ENCODE data around the gene SPPL2B.

The SPPL2B gene

DNA sequence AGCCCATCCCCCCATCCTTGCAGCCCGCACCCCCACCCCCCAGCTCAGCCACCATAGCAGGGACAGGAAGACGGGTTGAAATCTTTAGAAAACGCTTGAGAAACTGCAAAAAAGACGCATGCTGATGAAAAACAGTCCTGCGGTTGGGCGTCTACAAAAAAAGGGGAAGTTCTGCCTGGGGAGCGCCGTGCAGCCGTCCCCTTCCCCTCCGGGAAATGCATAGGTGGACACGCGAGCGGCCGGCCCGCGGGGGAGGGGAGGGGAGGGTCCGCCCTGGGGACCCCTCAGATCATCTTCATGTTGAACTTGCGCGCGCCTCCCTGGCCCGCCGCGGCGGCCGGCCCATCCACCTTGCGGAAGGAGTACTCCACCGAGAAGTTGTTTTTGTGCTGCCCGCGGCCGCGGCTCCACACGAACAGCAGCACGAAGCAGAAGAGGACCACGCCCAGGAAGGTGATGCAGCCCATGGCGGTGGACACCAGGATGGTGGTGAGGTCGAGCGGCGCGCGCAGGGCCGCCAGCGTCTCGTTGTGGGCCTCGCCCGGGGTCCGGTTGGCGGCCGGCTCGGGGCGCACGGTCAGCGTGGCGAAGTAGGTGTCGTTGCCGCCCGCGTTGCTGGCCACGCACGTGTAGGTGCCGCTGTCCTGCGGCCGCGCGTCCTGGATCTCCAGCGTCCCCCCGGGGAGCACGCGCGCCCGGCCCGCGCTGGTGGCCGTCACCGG lies 38.6 kb upstream of the SPPL2B start:
- H3K27me3 Mint-ChIP-seq (ENCODE audit: low read depth) = no peaks in the 10 kb centered on the region
- H3K4me1 Mint-ChIP-seq (ENCODE audit: low read depth) = peaks cover 17% of the 10 kb centered on the region
- H3K9me3 Mint-ChIP-seq = no peaks in the 10 kb centered on the region
- H3K36me3 Mint-ChIP-seq (ENCODE audit: low read depth) = peaks cover 24% of the 10 kb centered on the region
- DNase-seq (ENCODE audit: low spot score) = peak; percentile 61
- H3K27ac Mint-ChIP-seq = peak overlapping the region; percentile 98
- peak overlapping the region; percentile 89 for H3K4me3 Mint-ChIP-seq

DNA sequence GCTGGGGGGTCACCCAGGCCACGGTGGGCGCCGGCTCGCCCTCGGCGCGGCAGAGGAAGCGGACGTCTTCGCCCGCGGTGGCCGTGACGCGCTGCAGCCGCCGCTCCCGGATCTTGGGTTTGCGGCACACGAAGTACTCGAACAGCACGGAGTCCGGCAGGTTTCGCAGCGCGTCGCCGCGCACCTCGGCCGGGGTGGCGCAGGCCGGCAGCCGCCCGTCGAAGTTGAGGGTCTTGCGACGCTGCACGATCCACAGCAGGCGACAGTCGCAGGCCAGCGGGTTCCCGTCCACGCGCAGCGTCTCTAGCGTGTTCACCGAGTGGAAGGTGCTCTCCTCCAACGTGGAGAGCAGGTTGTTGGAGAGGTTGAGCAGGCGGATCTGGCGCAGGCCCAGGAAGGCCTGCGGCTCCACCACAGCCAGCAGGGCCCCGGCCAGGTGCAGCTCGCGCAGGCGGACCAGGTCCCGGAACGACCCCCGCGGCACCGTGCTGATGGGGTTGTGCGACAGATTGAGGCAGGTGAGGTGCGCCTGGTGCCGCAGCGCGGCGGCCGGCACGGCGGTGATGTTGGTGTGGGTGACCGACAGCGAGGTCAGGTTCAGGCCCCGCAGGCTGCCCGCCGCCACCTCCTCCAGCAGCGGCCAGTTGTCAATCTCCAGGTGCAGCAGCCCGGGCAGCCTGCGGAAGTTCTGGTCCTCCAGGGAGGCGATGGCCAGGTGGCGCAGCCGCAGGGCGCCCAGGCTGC lies 37.9 kb upstream of the SPPL2B start:
- DNase-seq (ENCODE audit: low spot score) = no peak

DNA sequence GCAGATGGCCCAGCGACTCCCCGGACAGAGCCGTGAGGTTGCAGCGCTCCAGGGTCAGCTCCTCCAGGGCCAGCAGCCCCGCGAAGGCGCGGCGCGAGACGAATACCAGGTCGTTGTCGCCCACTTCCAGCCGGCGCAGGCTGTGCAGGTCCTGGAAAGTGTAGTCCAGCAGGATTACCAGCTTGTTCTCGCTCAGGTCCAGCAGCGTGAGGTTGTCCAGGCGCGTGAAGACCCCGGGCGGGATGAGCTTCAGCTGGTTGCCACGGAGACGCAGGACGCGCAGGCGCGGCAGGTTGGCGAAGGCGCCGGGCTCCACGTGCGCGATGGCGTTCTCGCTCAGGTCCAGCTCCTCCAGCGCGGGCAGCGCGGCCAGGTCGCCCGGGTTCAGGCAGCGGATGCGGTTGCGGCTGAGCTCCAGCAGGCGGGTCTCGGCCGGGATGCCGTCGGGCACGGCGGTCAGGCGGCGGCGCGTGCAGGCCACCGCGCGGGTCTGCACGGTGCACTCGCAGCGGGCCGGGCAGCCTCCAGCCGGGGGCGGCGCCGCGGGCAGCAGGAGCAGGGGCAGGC lies 37.2 kb upstream of the SPPL2B start:
- Mint-ChIP-seq H3K27me3 (ENCODE audit: low read depth) (no peaks in the 10 kb centered on the region), H3K27ac (no peak overlapping the region), H3K36me3 (ENCODE audit: low read depth) (peaks cover 26% of the 10 kb centered on the region), H3K9me3 (no peaks in the 10 kb centered on the region), H3K4me3 (peak overlapping the region; percentile 79), H3K4me1 (ENCODE audit: low read depth) (peaks cover 17% of the 10 kb centered on the region)
- DNase-seq (ENCODE audit: low spot score) = no peak

More for the DNA sequence above, 37.9 kb upstream of the SPPL2B start:
- peaks cover 26% of the 10 kb centered on the region for H3K36me3 Mint-ChIP-seq (ENCODE audit: low read depth)
- peaks cover 17% of the 10 kb centered on the region for H3K4me1 Mint-ChIP-seq (ENCODE audit: low read depth)
- H3K27me3 Mint-ChIP-seq (ENCODE audit: low read depth) = no peaks in the 10 kb centered on the region
- peak overlapping the region; percentile 79 for H3K4me3 Mint-ChIP-seq
- no peaks in the 10 kb centered on the region for H3K9me3 Mint-ChIP-seq
- peak overlapping the region; percentile 77 for H3K27ac Mint-ChIP-seq

DNA sequence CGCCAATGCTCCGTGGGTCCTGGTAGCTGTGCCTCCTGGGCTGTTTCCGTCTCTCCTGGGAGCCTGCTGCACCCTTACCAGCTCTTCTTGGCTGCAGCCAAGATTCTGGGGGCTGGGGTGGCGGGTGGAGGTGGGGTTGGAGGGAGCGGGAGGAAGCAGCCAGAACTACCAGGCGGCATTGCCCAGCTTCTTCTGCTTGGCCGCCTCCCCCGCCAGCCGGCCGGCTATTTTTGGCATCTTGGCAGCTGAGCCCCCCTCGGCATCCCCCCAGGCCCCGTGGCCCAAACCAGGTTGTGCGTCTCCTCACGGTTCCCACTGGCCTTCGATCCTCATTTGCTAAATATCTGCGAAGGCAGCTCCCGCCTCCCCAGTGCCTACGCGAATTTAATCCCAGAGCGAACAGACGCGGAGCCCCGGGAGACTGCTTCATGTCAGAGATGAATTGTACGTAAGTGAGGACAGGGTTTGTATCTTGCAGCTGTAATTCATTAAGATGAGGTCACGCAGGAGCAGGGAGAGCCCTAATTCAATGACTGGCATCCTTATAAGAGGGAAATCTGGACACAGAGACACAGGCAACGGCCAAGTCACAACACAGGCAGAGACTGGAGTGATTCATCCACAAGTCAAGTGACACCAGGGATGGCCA lies 33.7 kb upstream of the SPPL2B start:
- no peaks in the 10 kb centered on the region for H3K9me3 Mint-ChIP-seq
- H3K27me3 Mint-ChIP-seq (ENCODE audit: low read depth) = no peaks in the 10 kb centered on the region
- H3K27ac Mint-ChIP-seq = no peak overlapping the region
- peaks cover 23% of the 10 kb centered on the region for H3K36me3 Mint-ChIP-seq (ENCODE audit: low read depth)
- H3K4me1 Mint-ChIP-seq (ENCODE audit: low read depth) = peaks cover 2% of the 10 kb centered on the region
- no peak for DNase-seq (ENCODE audit: low spot score)
- H3K4me3 Mint-ChIP-seq = no peak overlapping the region

DNA sequence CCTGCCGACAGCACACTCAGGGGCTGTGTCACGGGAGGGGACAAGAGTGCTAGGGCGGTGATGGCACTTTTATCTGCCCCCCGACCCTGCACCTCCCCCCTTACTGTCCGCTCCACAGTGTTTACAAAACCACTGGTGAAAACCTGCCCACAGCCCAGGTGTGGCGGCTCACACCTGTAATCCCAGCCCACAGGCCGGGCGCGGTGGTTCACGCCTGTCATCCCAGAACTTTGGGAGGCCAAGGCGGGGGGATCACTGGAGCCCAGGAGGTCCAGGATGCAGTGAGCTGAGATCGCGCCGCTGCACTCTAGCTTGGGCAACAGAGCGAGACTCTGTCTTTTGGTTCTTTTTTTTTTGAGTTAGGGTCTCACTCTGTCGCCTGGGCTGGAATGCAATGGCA lies 32.3 kb upstream of the SPPL2B start:
- Mint-ChIP-seq H3K27ac (no peak overlapping the region), H3K4me1 (ENCODE audit: low read depth) (peaks cover 2% of the 10 kb centered on the region), H3K4me3 (no peak overlapping the region), H3K27me3 (ENCODE audit: low read depth) (peaks cover 2% of the 10 kb centered on the region), H3K9me3 (no peaks in the 10 kb centered on the region), H3K36me3 (ENCODE audit: low read depth) (peaks cover 17% of the 10 kb centered on the region)
- no peak for DNase-seq (ENCODE audit: low spot score)

DNA sequence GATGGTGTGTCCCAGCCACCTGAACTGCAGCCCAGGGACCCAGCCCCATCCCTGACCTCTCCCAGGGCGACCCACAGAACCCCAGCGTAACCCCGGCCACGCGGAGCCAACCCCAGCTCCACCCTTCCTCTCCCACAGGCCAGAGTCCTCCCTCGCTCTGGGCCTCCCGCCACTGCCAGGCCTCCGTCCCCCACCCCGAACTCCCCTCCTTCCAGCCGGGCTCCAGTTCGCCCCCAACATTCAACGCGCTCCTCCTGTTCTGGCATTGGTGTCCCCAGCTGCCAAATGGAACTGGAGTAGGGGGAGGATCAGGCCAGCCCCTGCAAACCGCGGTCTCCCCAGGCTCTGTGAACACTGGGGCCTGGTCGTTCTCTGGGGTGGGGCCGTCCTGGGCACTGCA lies 28.0 kb upstream of the SPPL2B start:
- Mint-ChIP-seq H3K4me3 (no peak overlapping the region), H3K27ac (no peak overlapping the region), H3K36me3 (ENCODE audit: low read depth) (no peaks in the 10 kb centered on the region), H3K9me3 (no peaks in the 10 kb centered on the region), H3K27me3 (ENCODE audit: low read depth) (peaks cover 32% of the 10 kb centered on the region), H3K4me1 (ENCODE audit: low read depth) (peaks cover 4% of the 10 kb centered on the region)
- DNase-seq (ENCODE audit: low spot score) = no peak

DNA sequence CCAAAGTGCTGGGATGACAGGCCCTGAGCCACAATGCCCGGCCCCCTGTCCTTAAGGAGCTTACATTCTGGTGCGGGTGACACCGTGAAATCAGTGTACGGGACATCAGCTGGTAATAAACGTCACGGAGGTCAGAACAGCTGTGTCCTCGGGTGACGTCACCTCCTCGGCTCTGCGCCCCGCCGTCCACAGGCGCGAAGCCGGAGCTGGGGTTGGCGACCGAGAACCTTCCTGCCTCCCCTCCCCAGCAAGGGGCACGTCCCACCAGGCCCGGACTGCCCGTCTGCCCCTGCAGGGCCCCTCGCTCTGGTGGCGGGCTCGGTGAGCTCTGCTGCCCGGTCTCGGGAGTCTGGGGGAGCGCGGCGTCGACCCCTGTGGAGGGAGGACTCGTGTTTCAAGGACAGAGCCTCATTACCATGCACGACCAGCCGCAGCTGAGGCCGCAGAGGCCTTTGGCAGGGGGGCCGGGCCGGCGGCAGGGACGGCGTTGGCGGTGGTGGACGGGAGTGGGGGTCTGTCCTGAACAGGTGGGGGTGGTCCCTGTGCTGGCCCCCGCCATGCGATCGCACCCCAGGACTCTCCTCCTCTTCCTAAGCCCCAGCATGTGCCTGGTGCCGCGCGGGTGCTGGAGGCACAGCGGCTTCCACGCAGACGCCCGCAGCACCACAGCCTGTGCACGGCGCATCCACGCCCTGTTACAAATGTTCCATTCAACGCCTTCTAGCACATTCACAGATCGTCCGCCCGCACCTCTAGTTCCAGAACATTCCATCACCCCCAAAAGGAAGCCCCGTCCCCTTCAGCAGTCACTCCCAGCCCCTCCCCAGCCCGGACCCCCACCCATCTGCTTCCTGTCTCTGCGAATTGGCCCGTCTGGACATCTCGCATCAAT lies 25.9 kb upstream of the SPPL2B start:
- Mint-ChIP-seq H3K4me1 (ENCODE audit: low read depth) (peaks cover 4% of the 10 kb centered on the region), H3K9me3 (no peaks in the 10 kb centered on the region), H3K36me3 (ENCODE audit: low read depth) (no peaks in the 10 kb centered on the region), H3K27me3 (ENCODE audit: low read depth) (peaks cover 49% of the 10 kb centered on the region), H3K4me3 (no peak overlapping the region), H3K27ac (no peak overlapping the region)
- DNase-seq (ENCODE audit: low spot score) = no peak

DNA sequence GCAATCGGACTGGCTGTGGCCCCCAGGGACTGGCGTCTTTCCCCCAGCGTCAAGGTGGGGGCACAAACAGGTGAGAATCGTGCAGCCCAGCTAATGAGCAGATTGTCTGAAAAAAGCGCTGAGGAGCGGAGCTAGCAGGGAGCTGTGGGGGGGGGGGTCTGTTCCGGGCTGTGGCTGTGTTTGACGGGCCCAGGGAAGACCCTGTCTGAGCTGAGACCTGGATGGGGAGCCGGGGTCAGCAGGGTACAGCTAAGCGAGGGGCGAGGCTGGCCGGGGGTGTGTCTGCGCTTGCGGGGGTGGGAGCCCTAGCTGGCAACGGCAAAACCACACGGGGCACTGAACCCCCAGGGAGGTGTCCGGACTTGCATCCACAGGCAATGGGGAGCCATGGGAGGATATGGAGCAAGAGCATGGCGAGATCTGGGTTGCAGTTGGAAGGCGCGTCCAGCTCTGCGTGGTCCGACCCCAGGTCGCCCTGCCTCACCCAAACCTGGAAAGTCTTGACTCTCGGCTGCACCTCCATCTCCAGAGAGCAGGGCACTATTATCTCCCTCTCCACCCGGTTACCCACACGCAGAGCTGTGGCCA lies 25.2 kb upstream of the SPPL2B start:
- Mint-ChIP-seq H3K4me3 (no peak overlapping the region), H3K4me1 (ENCODE audit: low read depth) (peaks cover 4% of the 10 kb centered on the region), H3K36me3 (ENCODE audit: low read depth) (no peaks in the 10 kb centered on the region), H3K27me3 (ENCODE audit: low read depth) (peaks cover 49% of the 10 kb centered on the region), H3K9me3 (no peaks in the 10 kb centered on the region), H3K27ac (no peak overlapping the region)
- DNase-seq (ENCODE audit: low spot score) = no peak

DNA sequence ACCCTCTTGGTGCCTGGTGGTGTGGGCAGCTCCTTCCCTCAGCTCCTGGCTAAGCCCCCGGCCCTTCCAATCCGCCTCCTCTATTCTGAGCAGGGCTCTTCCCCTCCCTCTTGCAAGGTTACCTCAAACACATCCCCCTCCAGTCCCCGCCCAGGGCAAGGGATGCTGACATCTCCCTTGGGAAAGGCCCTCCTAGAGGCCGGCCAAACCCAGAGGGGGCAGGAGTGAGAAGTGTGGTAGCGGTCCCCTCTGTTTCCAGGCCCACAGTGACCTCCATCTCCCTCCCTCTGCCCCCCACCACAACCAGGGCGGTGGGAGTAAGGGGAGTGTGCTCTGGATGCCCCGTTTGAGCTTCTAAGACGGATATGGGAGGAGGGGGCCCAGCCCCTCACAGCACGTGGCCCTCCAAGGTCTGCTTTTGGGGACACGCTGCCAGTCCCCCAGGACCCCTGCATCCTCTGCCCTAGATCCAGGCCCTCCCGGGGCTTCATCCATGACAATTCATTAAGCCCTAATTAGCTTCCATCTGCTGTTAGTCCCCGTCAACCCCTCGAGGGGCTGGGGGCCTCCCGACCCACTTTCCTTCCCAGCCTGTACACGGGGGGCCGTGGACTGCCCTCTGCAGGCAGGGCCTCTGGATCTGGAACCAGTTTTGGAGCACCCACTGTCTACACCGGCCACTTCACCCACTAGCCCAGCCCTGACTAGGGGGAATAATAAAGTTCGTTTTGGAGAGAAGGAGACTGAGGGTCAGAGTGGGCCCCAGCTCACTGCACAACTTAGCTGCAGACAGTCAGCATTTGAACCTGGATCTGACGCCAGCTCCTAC lies 22.8 kb upstream of the SPPL2B start:
- DNase-seq (ENCODE audit: low spot score) = no peak
- Mint-ChIP-seq H3K27me3 (ENCODE audit: low read depth) (peaks cover 71% of the 10 kb centered on the region), H3K27ac (no peak overlapping the region), H3K4me1 (ENCODE audit: low read depth) (peaks cover 6% of the 10 kb centered on the region), H3K4me3 (no peak overlapping the region), H3K36me3 (ENCODE audit: low read depth) (no peaks in the 10 kb centered on the region), H3K9me3 (no peaks in the 10 kb centered on the region)

DNA sequence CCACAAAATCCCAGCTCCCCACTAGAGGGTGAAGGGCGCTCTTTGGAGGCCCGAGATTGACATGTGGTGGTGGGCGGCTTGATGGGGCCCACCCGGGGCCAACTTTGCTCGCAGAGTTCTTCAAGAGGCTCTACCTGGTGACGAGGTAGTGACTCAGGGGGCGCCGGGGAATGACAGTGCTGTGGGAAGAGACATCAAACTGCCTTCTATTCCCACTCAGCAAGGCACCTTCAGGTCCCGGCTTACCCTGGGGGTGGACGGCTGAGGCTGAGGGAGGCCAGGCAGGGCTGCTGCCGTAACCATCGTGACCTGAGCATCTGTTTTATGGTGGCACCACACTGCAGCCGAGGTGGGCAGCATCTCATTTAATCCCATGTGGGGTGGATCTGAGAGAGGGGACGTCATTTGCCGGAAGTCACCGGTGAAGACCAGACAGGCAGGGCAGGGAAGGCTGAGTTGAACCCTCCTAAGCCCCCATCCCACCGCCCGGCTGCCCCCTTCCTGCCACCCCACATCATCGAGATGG lies 22.1 kb upstream of the SPPL2B start:
- Mint-ChIP-seq H3K4me1 (ENCODE audit: low read depth) (peaks cover 6% of the 10 kb centered on the region), H3K9me3 (no peaks in the 10 kb centered on the region), H3K27ac (no peak overlapping the region), H3K4me3 (no peak overlapping the region), H3K36me3 (ENCODE audit: low read depth) (no peaks in the 10 kb centered on the region), H3K27me3 (ENCODE audit: low read depth) (peaks cover 68% of the 10 kb centered on the region)
- no peak for DNase-seq (ENCODE audit: low spot score)

DNA sequence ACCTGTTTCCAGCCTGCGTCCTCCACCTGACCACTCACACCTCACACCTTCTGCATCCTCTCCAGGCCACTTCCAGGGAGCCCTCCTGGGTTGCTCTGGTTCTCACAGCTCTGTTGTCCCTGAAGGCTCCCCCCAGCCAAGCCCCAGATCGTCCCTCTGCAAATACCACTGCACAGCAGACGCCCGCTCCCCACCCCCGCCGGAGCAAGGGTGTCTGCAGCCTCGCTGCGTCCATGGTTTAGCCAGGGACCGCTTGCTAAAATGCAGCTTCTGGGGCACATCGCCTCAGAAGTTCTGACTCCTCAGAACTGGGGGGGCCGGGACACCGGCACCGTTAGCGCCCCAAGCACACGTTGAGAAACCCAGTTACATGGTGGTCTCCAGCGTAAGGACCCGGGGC lies 21.5 kb upstream of the SPPL2B start:
- Mint-ChIP-seq H3K4me3 (no peak overlapping the region), H3K9me3 (no peaks in the 10 kb centered on the region), H3K4me1 (ENCODE audit: low read depth) (peaks cover 6% of the 10 kb centered on the region), H3K36me3 (ENCODE audit: low read depth) (no peaks in the 10 kb centered on the region), H3K27ac (no peak overlapping the region), H3K27me3 (ENCODE audit: low read depth) (peaks cover 66% of the 10 kb centered on the region)
- DNase-seq (ENCODE audit: low spot score) = no peak

DNA sequence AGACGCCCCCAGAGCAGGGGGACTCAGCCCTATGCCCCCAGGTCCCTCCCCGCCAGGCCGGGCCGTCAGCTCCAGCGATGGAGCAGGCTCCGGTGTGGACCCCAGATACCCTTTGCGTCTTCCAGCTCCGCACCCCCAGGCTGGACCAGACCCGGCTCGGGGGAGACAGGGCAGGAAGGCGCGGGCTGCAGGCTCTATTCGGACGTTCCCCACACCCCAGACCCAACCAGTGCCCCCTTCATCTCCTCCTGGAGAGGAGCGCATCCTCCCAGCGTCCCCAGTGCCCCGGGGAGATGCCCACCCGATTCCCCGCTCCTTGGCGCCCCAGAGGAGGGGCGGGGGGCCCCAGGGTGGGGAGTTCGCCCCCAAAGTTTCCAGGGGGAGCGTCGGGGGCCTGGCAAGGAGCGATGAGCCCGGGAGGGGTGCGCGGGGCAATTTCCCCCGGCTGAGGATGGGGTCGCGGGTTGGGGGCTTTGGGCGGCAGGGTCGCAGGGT lies 20.9 kb upstream of the SPPL2B start:
- Mint-ChIP-seq H3K27me3 (ENCODE audit: low read depth) (peaks cover 63% of the 10 kb centered on the region), H3K4me3 (no peak overlapping the region), H3K36me3 (ENCODE audit: low read depth) (no peaks in the 10 kb centered on the region), H3K27ac (no peak overlapping the region), H3K9me3 (no peaks in the 10 kb centered on the region), H3K4me1 (ENCODE audit: low read depth) (peaks cover 6% of the 10 kb centered on the region)
- DNase-seq (ENCODE audit: low spot score) = no peak
